AG09319 (cell line): ENCODE measurements around the gene ARMC5.

Source experiments
- DNase-seq: peaks from one replicate; pipeline ENCODE4 v3.0.0-alpha.2; 2010; ENCODE audit warnings: low read depth; ENCODE audit errors: extremely low read depth
- CTCF ChIP-seq: IDR thresholded peaks from 2 replicates; pipeline ENCODE4 v1.5.1; 2011; ENCODE audit warnings: low read depth, mild to moderate bottlenecking, inconsistent platforms, low read length, moderate library complexity

The ARMC5 gene

GRCh38 chr16:31451681-31452351 is 7.5 kb upstream of the ARMC5 start:
- TF ChIP-seq CTCF = peak; percentile 66
- DNase-seq = no peak

GRCh38 chr16:31452631-31453106 is 6.6 kb upstream of the ARMC5 start:
- no peak for TF ChIP-seq CTCF
- DNase-seq = peak; percentile 83

- no peak for DNase-seq
- no peak for TF ChIP-seq CTCF
Observed at GRCh38 chr16:31453255-31454204, 5.8 kb upstream of the ARMC5 start.

GRCh38 chr16:31455601-31456314 is 3.5 kb upstream of the ARMC5 start:
- no peak for DNase-seq
- peak; percentile 31 for TF ChIP-seq CTCF

- no peak for TF ChIP-seq CTCF
- no peak for DNase-seq
Observed at GRCh38 chr16:31456988-31457360, 2.3 kb upstream of the ARMC5 start.

GRCh38 chr16:31458073-31458843 is 1.0 kb upstream of the ARMC5 start:
- no peak for TF ChIP-seq CTCF

More at GRCh38 chr16:31458073-31458843, 1.0 kb upstream of the ARMC5 start:
- DNase-seq = no peak
